Sigmoid colon (tissue), 4 donors: ENCODE data around the gene UTP14C.

Source experiments
- EP300 ChIP-seq, 4 donors: sonication (generic); formaldehyde crosslinking; IDR thresholded peaks; one replicate each; pipeline ENCODE4 v1.6.1; 2017; ENCODE audit warnings: antibody characterized with exemption in 4 of 4
- POLR2A ChIP-seq, 2 donors: fragments of 450-650 bp; IDR thresholded peaks; one replicate each; pipeline ENCODE4 v1.6.1; 2016; ENCODE audit warnings: antibody characterized with exemption in 2 of 2, mild to moderate bottlenecking in 2 of 2, moderate library complexity in 2 of 2
- TF ChIP-seq, protein P1 (sequence below), 4 experiments: fragments of 450-650 bp in 3 of 4; fragments of 200-600 bp in 1 of 4; IDR thresholded peaks; one replicate each; pipeline ENCODE4 v1.5.1; 2016 to 2019; ENCODE audit warnings: antibody characterized with exemption in 4 of 4, mild to moderate bottlenecking in 3 of 4, moderate library complexity in 2 of 4

DNA sequence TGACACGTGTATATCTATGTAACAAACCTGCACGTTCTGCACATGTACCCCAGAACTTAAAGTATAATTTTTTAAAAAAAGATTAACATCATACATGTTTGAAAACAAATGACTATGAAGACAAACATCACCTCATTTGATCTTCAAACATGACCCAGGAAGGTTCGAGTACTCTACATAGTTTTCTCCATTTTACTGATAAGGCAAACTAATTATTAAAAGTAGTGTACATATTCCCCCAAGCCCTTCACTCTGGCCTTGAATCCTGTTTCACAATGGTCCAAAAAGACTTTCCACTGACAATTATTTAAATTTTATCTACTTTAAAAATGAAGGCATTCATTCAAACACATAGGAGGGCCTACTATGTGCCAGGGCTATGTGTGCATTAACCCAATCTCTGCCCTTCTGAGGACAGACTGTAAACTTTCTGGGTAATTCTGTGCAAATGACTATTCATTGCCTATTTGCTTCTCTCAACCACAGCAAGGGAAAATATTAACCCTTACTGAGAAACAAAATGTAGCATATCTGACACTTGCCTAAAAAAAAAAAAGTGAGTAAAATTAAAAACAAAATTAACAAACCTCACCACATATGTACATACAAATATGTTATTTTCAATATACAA, 35.4 kb upstream of the UTP14C start:
- TF ChIP-seq, protein P1, sequence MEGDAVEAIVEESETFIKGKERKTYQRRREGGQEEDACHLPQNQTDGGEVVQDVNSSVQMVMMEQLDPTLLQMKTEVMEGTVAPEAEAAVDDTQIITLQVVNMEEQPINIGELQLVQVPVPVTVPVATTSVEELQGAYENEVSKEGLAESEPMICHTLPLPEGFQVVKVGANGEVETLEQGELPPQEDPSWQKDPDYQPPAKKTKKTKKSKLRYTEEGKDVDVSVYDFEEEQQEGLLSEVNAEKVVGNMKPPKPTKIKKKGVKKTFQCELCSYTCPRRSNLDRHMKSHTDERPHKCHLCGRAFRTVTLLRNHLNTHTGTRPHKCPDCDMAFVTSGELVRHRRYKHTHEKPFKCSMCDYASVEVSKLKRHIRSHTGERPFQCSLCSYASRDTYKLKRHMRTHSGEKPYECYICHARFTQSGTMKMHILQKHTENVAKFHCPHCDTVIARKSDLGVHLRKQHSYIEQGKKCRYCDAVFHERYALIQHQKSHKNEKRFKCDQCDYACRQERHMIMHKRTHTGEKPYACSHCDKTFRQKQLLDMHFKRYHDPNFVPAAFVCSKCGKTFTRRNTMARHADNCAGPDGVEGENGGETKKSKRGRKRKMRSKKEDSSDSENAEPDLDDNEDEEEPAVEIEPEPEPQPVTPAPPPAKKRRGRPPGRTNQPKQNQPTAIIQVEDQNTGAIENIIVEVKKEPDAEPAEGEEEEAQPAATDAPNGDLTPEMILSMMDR (IDR thresholded peaks at IDR 0.05): no peak
- TF ChIP-seq POLR2A (IDR thresholded peaks at IDR 0.05): no peak
- no peak for TF ChIP-seq EP300 (IDR thresholded peaks at IDR 0.05)
